ENCODE measurements around the gene BICC1.

- no peak for TF ChIP-seq CTCF (IDR thresholded peaks at IDR 0.05; ENCODE audit: control extremely low read depth in 1 of 3, insufficient read depth in 1 of 3, low read depth in 1 of 3, low read length in 3 of 3)
- no peak for TF ChIP-seq SP1 (IDR thresholded peaks at IDR 0.05; ENCODE audit: low read depth, low read length)
- no peak for TF ChIP-seq BCL11A (IDR thresholded peaks at IDR 0.05; ENCODE audit: low read depth in 2 of 2, low read length in 2 of 2)
Observed at GRCh38 chr10:58514111-58514770, 1.6 kb downstream of the BICC1 start.
